Gastrocnemius medialis (tissue), 4 donors: ENCODE results near the gene MXI1. TPM values are rescaled to one million over a fixed set of nuclear protein-coding genes. Genes with fewer than 3 reads are reported as not detected.

ENCODE experiments used
- ATAC-seq, 2 donors: fragments of 150-250 bp; one replicate each; pipeline ENCODE4 v1.9.1; 2016
- DNase-seq, 2 donors: peaks; one replicate each; pipeline ENCODE4 v3.0.0-alpha.2; 2019
- H3K27ac ChIP-seq, 4 donors: fragments of 200-600 bp; sonication (generic); 1 replicate in 1 of 4; 2 replicates in 3 of 4; pipeline ENCODE4 v1.5.1; 2016 to 2018; ENCODE audit warnings: mild to moderate bottlenecking in 2 of 4, moderate library complexity in 1 of 4
- H3K27me3 ChIP-seq, 3 donors: fragments of 200-600 bp; sonication (generic) in 2 of 3; 1 replicate in 1 of 3; 2 replicates in 2 of 3; pipeline versions ENCODE4 v1.5.1 to v1.6.0; 2016 to 2019; ENCODE audit warnings: mild to moderate bottlenecking in 1 of 3, moderate library complexity in 1 of 3
- H3K36me3 ChIP-seq, 2 donors: fragments of 200-600 bp; sonication (generic) in 1 of 2; one replicate each; pipeline ENCODE4 v1.5.1; 2017 to 2018
- H3K4me1 ChIP-seq, 2 donors: fragments of 200-600 bp; sonication (generic) in 1 of 2; one replicate each; pipeline ENCODE4 v1.5.1; 2016 to 2017; ENCODE audit warnings: mild to moderate bottlenecking in 2 of 2
- H3K4me3 ChIP-seq, 4 donors: fragments of 200-600 bp; sonication (generic) in 3 of 4; 1 replicate in 1 of 4; 2 replicates in 3 of 4; pipeline ENCODE4 v1.5.1; 2016 to 2019; ENCODE audit warnings: mild to moderate bottlenecking in 2 of 4
- H3K9me3 ChIP-seq, 3 donors: fragments of 200-600 bp; sonication (generic) in 2 of 3; 1 replicate in 1 of 3; 2 replicates in 2 of 3; pipeline ENCODE4 v1.5.1; 2016 to 2019
- POLR2A ChIP-seq, 2 donors: fragments of 450-650 bp; IDR thresholded peaks; one replicate each; pipeline ENCODE4 v1.6.1; 2017; ENCODE audit warnings: antibody characterized with exemption in 2 of 2, mild to moderate bottlenecking in 2 of 2, moderate library complexity in 2 of 2
- in situ Hi-C, 4 donors: fragments of 200-750 bp; cut with MboI; loops; one replicate each; pipeline versions ENCODE4 v1.15.0 to v1.8.0; 2017; ENCODE audit warnings: low sequenced_read_pairs in 4 of 4
- intact Hi-C: fragments of 100-400 bp; cut with DNase I; formaldehyde crosslinking; loops from one replicate; pipeline ENCODE4 v1.15.1; 2023; ENCODE audit warnings: low total_unique reads
- total RNA-seq, 4 donors: library from RNA; depleted of rRNA; stranded (reverse); fragments of >200 nt; gene quantifications; one replicate each; pipeline versions ENCODE4 v1.1.0 to v1.2.3, GENCODE V29; 2016
- TF ChIP-seq, protein P1 (sequence below), 5 experiments: fragments of 450-650 bp in 3 of 5; fragments of 200-600 bp in 2 of 5; sonication (generic) in 2 of 5; IDR thresholded peaks in 4 of 5; conservative IDR thresholded peaks in 1 of 5; 1 replicate in 4 of 5; 2 replicates in 1 of 5; pipeline ENCODE4 v1.5.1; 2016 to 2019; ENCODE audit warnings: antibody characterized with exemption in 5 of 5, mild to moderate bottlenecking in 3 of 5, moderate library complexity in 3 of 5

Gene MXI1
- total RNA-seq, 4 donors from 2014 or later, result 35.9 to 67.8 (median 53.9) TPM

DNA sequence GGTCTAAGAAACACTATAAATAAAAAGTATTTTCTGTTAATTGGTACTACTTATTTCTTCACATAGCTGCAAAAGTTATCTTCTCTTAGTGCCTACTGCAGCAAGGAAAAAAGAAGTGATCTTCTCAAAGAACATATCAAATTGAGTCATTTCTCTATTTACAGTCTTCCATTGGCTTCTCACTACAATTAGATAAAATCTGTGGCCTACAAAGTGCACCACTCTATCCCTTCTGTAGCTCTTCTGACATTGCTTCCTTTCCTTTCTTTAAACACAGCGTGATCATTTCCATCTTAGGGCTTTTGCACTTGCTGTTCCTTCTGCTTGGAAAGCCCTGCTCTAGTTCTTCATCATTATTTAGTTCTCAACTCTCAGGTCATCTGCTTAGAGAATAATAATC, 44.7 kb downstream of the MXI1 start:
- DNase-seq (no peak), ATAC-seq (no peak)
- intact Hi-C loops, result no loop called here
- in situ Hi-C loops, result no loop called here
- H3K4me3 ChIP-seq, result no peak overlapping the region
- H3K27me3 ChIP-seq, result no peaks in the 10 kb centered on the region
- no peaks in the 10 kb centered on the region for H3K9me3 ChIP-seq
- TF ChIP-seq, protein P1, sequence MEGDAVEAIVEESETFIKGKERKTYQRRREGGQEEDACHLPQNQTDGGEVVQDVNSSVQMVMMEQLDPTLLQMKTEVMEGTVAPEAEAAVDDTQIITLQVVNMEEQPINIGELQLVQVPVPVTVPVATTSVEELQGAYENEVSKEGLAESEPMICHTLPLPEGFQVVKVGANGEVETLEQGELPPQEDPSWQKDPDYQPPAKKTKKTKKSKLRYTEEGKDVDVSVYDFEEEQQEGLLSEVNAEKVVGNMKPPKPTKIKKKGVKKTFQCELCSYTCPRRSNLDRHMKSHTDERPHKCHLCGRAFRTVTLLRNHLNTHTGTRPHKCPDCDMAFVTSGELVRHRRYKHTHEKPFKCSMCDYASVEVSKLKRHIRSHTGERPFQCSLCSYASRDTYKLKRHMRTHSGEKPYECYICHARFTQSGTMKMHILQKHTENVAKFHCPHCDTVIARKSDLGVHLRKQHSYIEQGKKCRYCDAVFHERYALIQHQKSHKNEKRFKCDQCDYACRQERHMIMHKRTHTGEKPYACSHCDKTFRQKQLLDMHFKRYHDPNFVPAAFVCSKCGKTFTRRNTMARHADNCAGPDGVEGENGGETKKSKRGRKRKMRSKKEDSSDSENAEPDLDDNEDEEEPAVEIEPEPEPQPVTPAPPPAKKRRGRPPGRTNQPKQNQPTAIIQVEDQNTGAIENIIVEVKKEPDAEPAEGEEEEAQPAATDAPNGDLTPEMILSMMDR (IDR thresholded peaks at IDR 0.05 in 4 of 5, conservative IDR thresholded peaks at IDR 0.05 in 1 of 5), result no peak
- no peak for TF ChIP-seq POLR2A (IDR thresholded peaks at IDR 0.05)
- no peaks in the 10 kb centered on the region for H3K4me1 ChIP-seq
- H3K36me3 ChIP-seq, result no peaks in the 10 kb centered on the region
- H3K27ac ChIP-seq, result no peak overlapping the region

DNA sequence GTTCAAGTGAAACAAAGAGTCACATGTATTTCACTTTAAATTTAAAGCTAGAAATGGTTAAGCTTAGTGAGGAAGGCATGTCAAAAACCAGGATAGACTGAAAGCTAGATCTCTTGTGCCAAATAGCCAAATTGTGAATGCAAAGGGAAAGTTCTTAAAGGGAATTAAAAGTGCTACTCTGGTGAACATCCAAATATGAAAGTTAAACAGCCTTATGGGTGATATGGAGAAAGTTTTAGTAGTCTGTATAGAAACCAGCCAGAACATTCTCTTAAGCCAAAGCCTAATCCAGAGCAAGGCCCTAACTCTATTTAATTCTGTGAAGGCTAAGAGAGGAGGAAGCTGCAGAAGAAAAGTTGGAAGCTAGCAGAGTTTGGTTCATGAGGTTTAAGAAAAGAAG, 47.1 kb downstream of the MXI1 start:
- in situ Hi-C loops (no loop called here), intact Hi-C loops (no loop called here)
- DNase-seq (no peak), ATAC-seq (no peak)
- no peak overlapping the region for H3K27ac ChIP-seq
- TF ChIP-seq, protein P1 (IDR thresholded peaks at IDR 0.05 in 4 of 5, conservative IDR thresholded peaks at IDR 0.05 in 1 of 5), result no peak
- no peak for TF ChIP-seq POLR2A (IDR thresholded peaks at IDR 0.05)
- no peaks in the 10 kb centered on the region for H3K9me3 ChIP-seq
- H3K27me3 ChIP-seq, result no peaks in the 10 kb centered on the region
- H3K4me1 ChIP-seq, result peaks cover 0 to 5% of the 10 kb centered on the region in 2 donors
- no peak overlapping the region for H3K4me3 ChIP-seq
- no peaks in the 10 kb centered on the region for H3K36me3 ChIP-seq

DNA sequence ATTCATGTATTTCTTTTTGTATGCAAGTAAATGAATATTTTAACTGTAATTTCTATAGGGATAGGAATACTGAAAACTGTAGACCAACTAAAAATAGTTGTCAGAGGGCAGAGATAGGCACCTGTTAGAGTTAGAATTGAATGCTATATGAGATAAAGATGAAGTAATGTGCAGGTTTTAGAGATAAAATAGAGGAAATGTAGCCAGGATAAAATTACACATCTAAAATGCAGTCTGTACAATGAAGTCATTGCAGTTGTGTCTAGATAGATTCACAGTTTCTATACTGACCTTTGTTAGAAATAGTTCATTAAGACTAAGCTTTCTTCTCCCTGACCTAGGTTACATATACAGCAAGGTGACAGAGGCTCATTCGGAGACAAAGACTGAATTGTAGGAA, 51.1 kb downstream of the MXI1 start:
- ATAC-seq, result no peak
- no peak for DNase-seq
- Histone ChIP-seq H3K27ac (no peak overlapping the region), H3K9me3 (no peaks in the 10 kb centered on the region), H3K36me3 (no peaks in the 10 kb centered on the region), H3K27me3 (no peaks in the 10 kb centered on the region), H3K4me3 (no peak overlapping the region), H3K4me1 (peaks cover 18 to 38% of the 10 kb centered on the region in 2 donors)
- in situ Hi-C loops, result no loop called here
- intact Hi-C loops, result no loop called here
- TF ChIP-seq POLR2A (IDR thresholded peaks at IDR 0.05), result no peak
- TF ChIP-seq, protein P1 (IDR thresholded peaks at IDR 0.05 in 4 of 5, conservative IDR thresholded peaks at IDR 0.05 in 1 of 5), result no peak

DNA sequence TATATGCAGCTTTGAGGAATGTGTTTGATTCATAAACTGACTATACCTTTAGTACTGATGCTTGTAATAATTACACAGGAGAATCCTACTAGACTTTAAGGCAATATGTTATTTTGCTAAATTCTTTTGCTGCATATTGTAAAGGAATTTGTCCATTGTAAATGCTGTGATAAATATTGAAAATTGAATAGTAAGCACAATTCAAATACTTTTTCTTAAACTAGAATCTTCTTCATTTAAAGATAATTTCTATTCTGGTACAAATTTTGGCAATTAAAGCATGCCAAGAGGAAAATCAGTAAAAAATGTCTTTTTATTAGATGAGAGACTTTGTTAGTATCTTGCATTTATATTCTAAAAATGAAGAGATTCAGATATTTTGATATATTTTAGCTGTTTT, 51.9 kb downstream of the MXI1 start:
- Histone ChIP-seq H3K4me3 (no peak overlapping the region), H3K9me3 (no peaks in the 10 kb centered on the region), H3K27me3 (no peaks in the 10 kb centered on the region), H3K27ac (no peak overlapping the region), H3K36me3 (no peaks in the 10 kb centered on the region), H3K4me1 (peaks cover 23 to 42% of the 10 kb centered on the region in 2 donors)
- in situ Hi-C loops (no loop called here), intact Hi-C loops (no loop called here)
- DNase-seq (no peak), ATAC-seq (no peak)
- no peak for TF ChIP-seq POLR2A (IDR thresholded peaks at IDR 0.05)
- TF ChIP-seq, protein P1 (IDR thresholded peaks at IDR 0.05 in 4 of 5, conservative IDR thresholded peaks at IDR 0.05 in 1 of 5), result no peak
